Activated effector memory CD4-positive, alpha-beta T cell treated with anti-CD3 and anti-CD28 coated beads, Interleukin-2, amount 50 U/mL, for 16 hours (primary cell): ENCODE results near the gene BIRC7.

ENCODE experiments used
- DNase-seq: peaks from one replicate; pipeline ENCODE4 v3.0.0-alpha.2; 2020

BIRC7 gene

GRCh38 chr20:63235399-63235983 lies at the start of gene BIRC7:
Gene BIRC7, plus strand, starts transcription at chr20:63235905. Its CDS starts 192 bp downstream, at chr20:63236097.
- DNase-seq, result no peak

GRCh38 chr20:63186084-63186483 lies 49.6 kb upstream of the BIRC7 start:
- no peak for DNase-seq

GRCh38 chr20:63186528-63187316 lies 49.0 kb upstream of the BIRC7 start:
- DNase-seq, result no peak

- no peak for DNase-seq
Measured at GRCh38 chr20:63187338-63188158, 48.2 kb upstream of the BIRC7 start.

- DNase-seq, result no peak
Measured at GRCh38 chr20:63188159-63188442, 47.6 kb upstream of the BIRC7 start.

- no peak for DNase-seq
Measured at GRCh38 chr20:63188641-63189321, 46.9 kb upstream of the BIRC7 start.

GRCh38 chr20:63189322-63189642 lies 46.4 kb upstream of the BIRC7 start:
- DNase-seq, result no peak

GRCh38 chr20:63189846-63190559 lies 45.7 kb upstream of the BIRC7 start:
- DNase-seq, result no peak

GRCh38 chr20:63190828-63191227 lies 44.9 kb upstream of the BIRC7 start:
- DNase-seq, result no peak

GRCh38 chr20:63191400-63191799 lies 44.3 kb upstream of the BIRC7 start:
- no peak for DNase-seq

GRCh38 chr20:63192721-63193120 lies 43.0 kb upstream of the BIRC7 start:
- no peak for DNase-seq

- DNase-seq, result no peak
Measured at GRCh38 chr20:63194007-63194796, 41.5 kb upstream of the BIRC7 start.

- DNase-seq, result no peak
Measured at GRCh38 chr20:63194797-63195173, 40.9 kb upstream of the BIRC7 start.

GRCh38 chr20:63196768-63197470 lies 38.8 kb upstream of the BIRC7 start:
- no peak for DNase-seq

- no peak for DNase-seq
Measured at GRCh38 chr20:63198606-63199005, 37.1 kb upstream of the BIRC7 start.

GRCh38 chr20:63202021-63202420 lies 33.7 kb upstream of the BIRC7 start:
- DNase-seq, result no peak

- no peak for DNase-seq
Measured at GRCh38 chr20:63202811-63203526, 32.7 kb upstream of the BIRC7 start.

- DNase-seq, result no peak
Measured at GRCh38 chr20:63204362-63204761, 31.3 kb upstream of the BIRC7 start.

- no peak for DNase-seq
Measured at GRCh38 chr20:63205896-63206295, 29.8 kb upstream of the BIRC7 start.

GRCh38 chr20:63206878-63207277 lies 28.8 kb upstream of the BIRC7 start:
- DNase-seq, result no peak
